ENCODE data around the gene SIRPD.

SIRPD gene

DNA sequence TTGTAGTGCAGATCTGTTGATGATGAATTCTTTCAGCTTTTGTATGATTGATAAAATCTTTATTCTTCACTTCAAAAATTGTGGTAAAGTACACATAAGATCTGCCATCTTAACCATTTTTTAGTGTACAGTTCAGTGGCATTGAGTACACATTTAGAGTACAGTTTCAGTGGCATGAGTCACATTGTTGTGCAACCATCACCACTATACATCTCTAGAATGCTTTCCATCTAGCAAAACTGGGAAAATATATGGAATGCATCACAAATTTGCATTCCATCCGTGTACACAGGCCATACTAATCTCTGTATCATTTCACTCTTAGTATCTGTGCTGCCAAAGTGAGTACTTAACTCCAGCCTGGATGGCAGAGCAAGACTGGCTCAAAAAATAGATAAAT is 28.7 kb downstream of the SIRPD start:
- no peak overlapping the region for H3K27ac ChIP-seq (ENCODE audit: extremely low read depth, low read depth, low read length)
- H3K4me1 ChIP-seq (ENCODE audit: control insufficient read depth, insufficient read depth, low read length): no peaks in the 10 kb centered on the region
- ChIA-PET CTCF (interaction anchor here (0.6 to 3.0 kb wide), 2 partner anchors 25 to 242 kb away, joined by 3 to 19 read pairs; no protein-coding TSS in a partner anchor), POLR2A (no interaction called here)
- TF ChIP-seq EGR2 (tag by site-specific recombination; IDR thresholded peaks at IDR 0.05; ENCODE audit: low read depth) (no peak), ZNF404 (tag by site-specific recombination; IDR thresholded peaks at IDR 0.05) (no peak), RBAK (tag by site-specific recombination; IDR thresholded peaks at IDR 0.05) (no peak), ZFP41 (tag by site-specific recombination; IDR thresholded peaks at IDR 0.05; ENCODE audit: borderline replicate concordance) (no peak), ZNF211 (tag by site-specific recombination; IDR thresholded peaks at IDR 0.05; ENCODE audit: low read depth) (no peak), ZNF843 (tag by site-specific recombination; IDR thresholded peaks at IDR 0.05) (no peak), ZBTB48 (tag by site-specific recombination; IDR thresholded peaks at IDR 0.05) (no peak), ZNF548 (tag by site-specific recombination; IDR thresholded peaks at IDR 0.05) (no peak), ZNF660 (tag by site-specific recombination; IDR thresholded peaks at IDR 0.05) (no peak), KLF1 (tag by site-specific recombination; IDR thresholded peaks at IDR 0.05) (no peak), ZNF48 (tag by site-specific recombination; IDR thresholded peaks at IDR 0.05) (no peak), MYNN (tag by site-specific recombination; IDR thresholded peaks at IDR 0.05; ENCODE audit: borderline replicate concordance) (no peak), ZNF792 (tag by site-specific recombination; IDR thresholded peaks at IDR 0.05) (no peak), ZNF2 (tag by site-specific recombination; IDR thresholded peaks at IDR 0.05) (no peak), ZNF302 (tag by site-specific recombination; IDR thresholded peaks at IDR 0.05; ENCODE audit: low read depth) (no peak), ZNF544 (tag by site-specific recombination; IDR thresholded peaks at IDR 0.05) (no peak), SALL2 (tag by site-specific recombination; IDR thresholded peaks at IDR 0.05; ENCODE audit: borderline replicate concordance) (no peak), BCL11A (tag by site-specific recombination; IDR thresholded peaks at IDR 0.05; ENCODE audit: low read depth) (no peak)
- H3K36me3 ChIP-seq (ENCODE audit: control insufficient read depth in 2 of 2, insufficient read depth in 1 of 2, low read length in 2 of 2): no peaks in the 10 kb centered on the region
- no peaks in the 10 kb centered on the region for H3K9me3 ChIP-seq (ENCODE audit: control insufficient read depth, insufficient read depth, low read depth, low read length)
- no peak overlapping the region for H3K4me3 ChIP-seq (ENCODE audit: low read depth, low read length)

DNA sequence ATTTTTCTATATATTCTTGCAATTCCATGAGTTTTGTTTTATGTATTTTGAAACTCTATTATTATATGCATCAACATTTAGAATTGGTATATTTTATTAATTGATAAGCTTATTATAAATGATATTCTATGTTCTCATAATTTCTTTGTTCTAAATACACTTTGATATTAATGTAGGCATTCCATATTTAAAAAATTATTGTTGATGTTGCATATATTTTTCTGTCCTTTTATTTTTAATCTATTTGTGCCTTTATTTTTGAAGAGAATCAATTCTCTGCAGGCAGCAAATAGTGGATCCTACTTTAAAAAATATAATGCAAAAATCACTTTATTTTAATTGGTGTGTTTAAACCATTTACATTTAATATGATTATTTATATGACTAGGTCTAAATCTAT is 29.6 kb downstream of the SIRPD start:
- no peak overlapping the region for H3K4me3 ChIP-seq (ENCODE audit: low read depth, low read length)
- TF ChIP-seq BCL11A (tag by site-specific recombination; IDR thresholded peaks at IDR 0.05; ENCODE audit: low read depth) (no peak), SP2 (tag by site-specific recombination; IDR thresholded peaks at IDR 0.05) (no peak), ZNF544 (tag by site-specific recombination; IDR thresholded peaks at IDR 0.05) (no peak), ZNF501 (tag by site-specific recombination; IDR thresholded peaks at IDR 0.05) (no peak), ZNF660 (tag by site-specific recombination; IDR thresholded peaks at IDR 0.05) (no peak), ZBTB8A (tag by site-specific recombination; IDR thresholded peaks at IDR 0.05) (no peak), AEBP2 (tag by site-specific recombination; IDR thresholded peaks at IDR 0.05; ENCODE audit: borderline replicate concordance) (no peak), OVOL3 (tag by site-specific recombination; IDR thresholded peaks at IDR 0.05) (no peak), ZSCAN18 (tag by site-specific recombination; IDR thresholded peaks at IDR 0.05) (no peak), ZNF548 (tag by site-specific recombination; IDR thresholded peaks at IDR 0.05) (no peak), ZSCAN30 (tag by site-specific recombination; IDR thresholded peaks at IDR 0.05) (no peak), ZNF623 (tag by site-specific recombination; IDR thresholded peaks at IDR 0.05) (no peak), ZNF184 (tag by site-specific recombination; IDR thresholded peaks at IDR 0.05) (no peak), ZNF670 (tag by site-specific recombination; IDR thresholded peaks at IDR 0.05; ENCODE audit: low read depth) (no peak), ZNF280C (tag by site-specific recombination; IDR thresholded peaks at IDR 0.05) (no peak), TRIM28 (IDR thresholded peaks at IDR 0.05; ENCODE audit: borderline replicate concordance, low read length) (no peak), ZNF585B (tag by site-specific recombination; IDR thresholded peaks at IDR 0.05) (no peak)
- TF ChIP-seq, protein P1, sequence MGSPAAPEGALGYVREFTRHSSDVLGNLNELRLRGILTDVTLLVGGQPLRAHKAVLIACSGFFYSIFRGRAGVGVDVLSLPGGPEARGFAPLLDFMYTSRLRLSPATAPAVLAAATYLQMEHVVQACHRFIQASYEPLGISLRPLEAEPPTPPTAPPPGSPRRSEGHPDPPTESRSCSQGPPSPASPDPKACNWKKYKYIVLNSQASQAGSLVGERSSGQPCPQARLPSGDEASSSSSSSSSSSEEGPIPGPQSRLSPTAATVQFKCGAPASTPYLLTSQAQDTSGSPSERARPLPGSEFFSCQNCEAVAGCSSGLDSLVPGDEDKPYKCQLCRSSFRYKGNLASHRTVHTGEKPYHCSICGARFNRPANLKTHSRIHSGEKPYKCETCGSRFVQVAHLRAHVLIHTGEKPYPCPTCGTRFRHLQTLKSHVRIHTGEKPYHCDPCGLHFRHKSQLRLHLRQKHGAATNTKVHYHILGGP (tag by site-specific recombination; IDR thresholded peaks at IDR 0.05): no peak
- H3K36me3 ChIP-seq (ENCODE audit: control insufficient read depth in 2 of 2, insufficient read depth in 1 of 2, low read length in 2 of 2): no peaks in the 10 kb centered on the region
- H3K27ac ChIP-seq (ENCODE audit: extremely low read depth, low read depth, low read length): no peak overlapping the region
- ChIA-PET CTCF (interaction anchor here (3.0 kb wide), 1 partner anchor 24 kb away, joined by 19 read pairs; no protein-coding TSS in a partner anchor), POLR2A (no interaction called here)
- H3K9me3 ChIP-seq (ENCODE audit: control insufficient read depth, insufficient read depth, low read depth, low read length): no peaks in the 10 kb centered on the region
- H3K4me1 ChIP-seq (ENCODE audit: control insufficient read depth, insufficient read depth, low read length): no peaks in the 10 kb centered on the region
